Mesendoderm (in vitro differentiated cells): Measurements from ENCODE around the gene CNTN4.

Experiments used
- DNase-seq: peaks from one replicate; pipeline ENCODE4 v3.0.0; 2013
- H2AK5ac ChIP-seq: 2 replicates; pipeline ENCODE4 v1.6.1; 2013; ENCODE audit warnings: low read length, inconsistent platforms
- H2BK120ac ChIP-seq: 2 replicates; pipeline ENCODE4 v1.6.1; 2013; ENCODE audit warnings: low read depth, mild to moderate bottlenecking, low read length, moderate library complexity, mixed read lengths
- H2BK15ac ChIP-seq: replicated peaks from 2 replicates; pipeline ENCODE4 v1.6.1; 2013; ENCODE audit warnings: low read depth, mild to moderate bottlenecking, moderate library complexity
- H2BK5ac ChIP-seq: 2 replicates; pipeline ENCODE4 v1.6.1; 2013; ENCODE audit warnings: low read length, inconsistent platforms
- H3K18ac ChIP-seq: 2 replicates; pipeline ENCODE4 v1.6.1; 2013; ENCODE audit warnings: mild to moderate bottlenecking, low read length, mixed read lengths
- H3K23ac ChIP-seq: one replicate; pipeline ENCODE4 v1.6.1; 2013; ENCODE audit warnings: low read length
- H3K27ac ChIP-seq: 2 replicates; pipeline ENCODE4 v1.5.1; 2013; ENCODE audit warnings: low read depth, mild to moderate bottlenecking, inconsistent platforms, low read length, moderate library complexity
- H3K27me3 ChIP-seq: 2 replicates; pipeline ENCODE4 v1.6.1; 2013; ENCODE audit warnings: low read length, control low read depth, mild to moderate bottlenecking, inconsistent platforms; ENCODE audit not compliant: insufficient read depth, poor library complexity
- H3K36me3 ChIP-seq: 2 replicates; pipeline ENCODE4 v1.6.1; 2013; ENCODE audit warnings: low read length, inconsistent platforms; ENCODE audit not compliant: control insufficient read depth, insufficient read depth
- H3K4ac ChIP-seq: one replicate; pipeline ENCODE4 v1.6.1; 2013; ENCODE audit warnings: low read depth, mild to moderate bottlenecking, low read length, moderate library complexity
- H3K4me1 ChIP-seq: 2 replicates; pipeline ENCODE4 v1.6.1; 2013; ENCODE audit warnings: low read depth, low read length, inconsistent platforms; ENCODE audit not compliant: control insufficient read depth
- H3K4me2 ChIP-seq: 2 replicates; pipeline ENCODE4 v1.6.1; 2013; ENCODE audit warnings: low read length
- H3K4me3 ChIP-seq: 2 replicates; pipeline ENCODE4 v1.5.1; 2013; ENCODE audit warnings: mild to moderate bottlenecking, low read length
- H3K56ac ChIP-seq: one replicate; pipeline ENCODE4 v1.6.1; 2013; ENCODE audit warnings: low read length
- H3K79me1 ChIP-seq: 2 replicates; pipeline ENCODE4 v1.6.1; 2013; ENCODE audit warnings: low read length, inconsistent platforms
- H3K79me2 ChIP-seq: 2 replicates; pipeline ENCODE4 v1.6.1; 2013; ENCODE audit warnings: mild to moderate bottlenecking, low read length; ENCODE audit not compliant: control insufficient read depth, insufficient read depth
- H3K9ac ChIP-seq: 2 replicates; pipeline ENCODE4 v1.6.1; 2013; ENCODE audit warnings: low read length, inconsistent platforms
- H4K5ac ChIP-seq: one replicate; pipeline ENCODE4 v1.6.1; 2013; ENCODE audit warnings: low read length
- H4K8ac ChIP-seq: one replicate; pipeline ENCODE4 v1.6.1; 2013; ENCODE audit warnings: low read depth, mild to moderate bottlenecking, control low read depth, low read length, moderate library complexity
- WGBS: extraction: QIAGEN DNeasy Blood & Tissue Kit; methylation state at CpG from one replicate; pipeline ENCODE4 v1.1.7; 2013; ENCODE audit warnings: low lambda C conversion rate, missing lambda C conversion rate; ENCODE audit not compliant: insufficient coverage; ENCODE audit errors: extremely low coverage; 5-methylcytosine and 5-hydroxymethylcytosine counted together

Gene CNTN4

GRCh38 chr3:2861920-2862319 lies 763.3 kb downstream of the CNTN4 start:
- Histone ChIP-seq H3K4ac (no peak overlapping the region), H3K79me1 (no peaks in the 10 kb centered on the region), H4K5ac (no peak overlapping the region), H2BK5ac (no peak overlapping the region), H2AK5ac (no peak overlapping the region), H3K36me3 (no peaks in the 10 kb centered on the region), H3K23ac (no peak overlapping the region), H2BK15ac (no peak overlapping the region), H3K27me3 (no peaks in the 10 kb centered on the region), H4K8ac (no peak overlapping the region), H3K79me2 (no peaks in the 10 kb centered on the region), H3K56ac (no peak overlapping the region), H2BK120ac (no peak overlapping the region), H3K27ac (no peak overlapping the region), H3K9ac (no peak overlapping the region), H3K4me1 (no peaks in the 10 kb centered on the region), H3K4me2 (no peak overlapping the region), H3K4me3 (no peak overlapping the region), H3K18ac (no peak overlapping the region)
- WGBS, result no CpG with 5 or more reads among the region's 1 CpG
- no peak for DNase-seq

GRCh38 chr3:2862366-2862765 lies 763.7 kb downstream of the CNTN4 start:
- H4K5ac ChIP-seq, result no peak overlapping the region
- H3K4ac ChIP-seq, result no peak overlapping the region
- H3K4me3 ChIP-seq, result no peak overlapping the region
- H2BK120ac ChIP-seq, result no peak overlapping the region
- no peak overlapping the region for H3K27ac ChIP-seq
- H2BK15ac ChIP-seq, result no peak overlapping the region
- no peak overlapping the region for H2AK5ac ChIP-seq
- no CpG with 5 or more reads among the region's 1 CpG for WGBS
- no peak overlapping the region for H3K18ac ChIP-seq
- no peak for DNase-seq
- H3K27me3 ChIP-seq, result no peaks in the 10 kb centered on the region
- no peak overlapping the region for H4K8ac ChIP-seq
- no peak overlapping the region for H2BK5ac ChIP-seq
- H3K23ac ChIP-seq, result no peak overlapping the region
- no peaks in the 10 kb centered on the region for H3K4me1 ChIP-seq
- no peak overlapping the region for H3K4me2 ChIP-seq
- H3K9ac ChIP-seq, result no peak overlapping the region
- no peak overlapping the region for H3K56ac ChIP-seq
- no peaks in the 10 kb centered on the region for H3K36me3 ChIP-seq
- no peaks in the 10 kb centered on the region for H3K79me2 ChIP-seq
- no peaks in the 10 kb centered on the region for H3K79me1 ChIP-seq

- Histone ChIP-seq H3K18ac (no peak overlapping the region), H4K5ac (no peak overlapping the region), H3K56ac (no peak overlapping the region), H3K36me3 (no peaks in the 10 kb centered on the region), H2BK15ac (no peak overlapping the region), H2AK5ac (no peak overlapping the region), H3K27me3 (no peaks in the 10 kb centered on the region), H3K27ac (no peak overlapping the region), H3K4me3 (no peak overlapping the region), H3K4me2 (no peak overlapping the region), H3K4ac (no peak overlapping the region), H4K8ac (no peak overlapping the region), H3K4me1 (no peaks in the 10 kb centered on the region), H3K79me2 (no peaks in the 10 kb centered on the region), H3K79me1 (no peaks in the 10 kb centered on the region), H2BK120ac (no peak overlapping the region), H3K23ac (no peak overlapping the region), H2BK5ac (no peak overlapping the region), H3K9ac (no peak overlapping the region)
- DNase-seq, result no peak
- WGBS, result no CpG with 5 or more reads among the region's 2 CpGs
These were observed 764.5 kb downstream of the CNTN4 start for GRCh38 chr3:2863127-2863526.

GRCh38 chr3:2869905-2870304 lies 771.2 kb downstream of the CNTN4 start:
- no peak overlapping the region for H2AK5ac ChIP-seq
- no peaks in the 10 kb centered on the region for H3K27me3 ChIP-seq
- no peak for DNase-seq
- no peak overlapping the region for H2BK5ac ChIP-seq
- H3K4me3 ChIP-seq, result no peak overlapping the region
- H3K18ac ChIP-seq, result no peak overlapping the region
- H3K56ac ChIP-seq, result no peak overlapping the region
- H3K27ac ChIP-seq, result no peak overlapping the region
- H2BK15ac ChIP-seq, result no peak overlapping the region
- no CpG with 5 or more reads among the region's 1 CpG for WGBS
- H2BK120ac ChIP-seq, result no peak overlapping the region
- no peak overlapping the region for H4K5ac ChIP-seq
- no peaks in the 10 kb centered on the region for H3K79me2 ChIP-seq
- H3K4me2 ChIP-seq, result no peak overlapping the region
- no peak overlapping the region for H4K8ac ChIP-seq
- no peaks in the 10 kb centered on the region for H3K79me1 ChIP-seq
- H3K36me3 ChIP-seq, result no peaks in the 10 kb centered on the region
- H3K9ac ChIP-seq, result no peak overlapping the region
- H3K4me1 ChIP-seq, result no peaks in the 10 kb centered on the region
- H3K23ac ChIP-seq, result no peak overlapping the region
- H3K4ac ChIP-seq, result no peak overlapping the region

GRCh38 chr3:2870724-2871333 lies 772.2 kb downstream of the CNTN4 start:
- no peak overlapping the region for H2AK5ac ChIP-seq
- H3K36me3 ChIP-seq, result no peaks in the 10 kb centered on the region
- H3K27me3 ChIP-seq, result no peaks in the 10 kb centered on the region
- no peak overlapping the region for H2BK5ac ChIP-seq
- DNase-seq, result no peak
- no peaks in the 10 kb centered on the region for H3K4me1 ChIP-seq
- no peak overlapping the region for H3K4me3 ChIP-seq
- no peaks in the 10 kb centered on the region for H3K79me1 ChIP-seq
- no peak overlapping the region for H4K8ac ChIP-seq
- no peak overlapping the region for H3K27ac ChIP-seq
- WGBS, result no CpG with 5 or more reads among the region's 3 CpGs
- H2BK120ac ChIP-seq, result no peak overlapping the region
- H3K79me2 ChIP-seq, result no peaks in the 10 kb centered on the region
- no peak overlapping the region for H3K23ac ChIP-seq
- no peak overlapping the region for H3K9ac ChIP-seq
- no peak overlapping the region for H3K4ac ChIP-seq
- no peak overlapping the region for H3K4me2 ChIP-seq
- no peak overlapping the region for H3K18ac ChIP-seq
- H2BK15ac ChIP-seq, result no peak overlapping the region
- H4K5ac ChIP-seq, result no peak overlapping the region
- H3K56ac ChIP-seq, result no peak overlapping the region

- no peaks in the 10 kb centered on the region for H3K4me1 ChIP-seq
- no peak overlapping the region for H3K18ac ChIP-seq
- no peak overlapping the region for H2AK5ac ChIP-seq
- H3K27ac ChIP-seq, result no peak overlapping the region
- H3K23ac ChIP-seq, result no peak overlapping the region
- H3K79me1 ChIP-seq, result no peaks in the 10 kb centered on the region
- no peak overlapping the region for H3K4me3 ChIP-seq
- no peak for DNase-seq
- no peak overlapping the region for H3K4ac ChIP-seq
- H3K56ac ChIP-seq, result no peak overlapping the region
- H3K4me2 ChIP-seq, result no peak overlapping the region
- H3K36me3 ChIP-seq, result no peaks in the 10 kb centered on the region
- H2BK15ac ChIP-seq, result no peak overlapping the region
- H4K5ac ChIP-seq, result no peak overlapping the region
- no peak overlapping the region for H2BK120ac ChIP-seq
- H3K9ac ChIP-seq, result no peak overlapping the region
- H3K27me3 ChIP-seq, result no peaks in the 10 kb centered on the region
- no peak overlapping the region for H4K8ac ChIP-seq
- no peaks in the 10 kb centered on the region for H3K79me2 ChIP-seq
- H2BK5ac ChIP-seq, result no peak overlapping the region
- no CpG with 5 or more reads among the region's 2 CpGs for whole genome bisulfite sequencing
These were observed 774.2 kb downstream of the CNTN4 start for GRCh38 chr3:2872884-2873283.
